Hematopoietic multipotent progenitor cell treated with erythropoietin and hydrocortisone succinate and interleukin-3 and kit ligand, for 6 days (in vitro differentiated cells): ENCODE data around the gene SUCLG2.

Source experiments
- DNase-seq: peaks from one replicate; pipeline ENCODE4 v3.0.0-alpha.2; 2015

SUCLG2 gene

DNA sequence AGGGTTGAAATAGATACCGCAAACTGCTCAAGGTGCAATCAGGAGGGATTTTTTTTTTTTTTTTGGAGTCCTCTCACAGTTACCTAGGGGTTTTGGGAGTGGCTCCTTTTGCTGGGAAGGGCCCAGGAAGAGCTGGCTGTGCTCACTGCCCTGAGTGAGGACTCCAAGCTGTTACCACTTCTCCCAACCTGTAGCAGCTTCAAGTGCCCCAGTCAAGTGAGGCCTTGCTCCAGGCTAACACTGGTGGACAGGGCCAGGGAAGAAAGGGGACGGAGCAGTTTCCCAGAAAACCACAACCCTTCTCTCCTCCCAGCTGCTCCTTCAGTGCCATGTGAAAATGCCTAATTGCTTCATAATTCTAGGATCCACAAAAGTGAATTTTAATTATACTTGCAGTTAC lies 274.3 kb downstream of the SUCLG2 start:
- DNase-seq, result no peak

DNA sequence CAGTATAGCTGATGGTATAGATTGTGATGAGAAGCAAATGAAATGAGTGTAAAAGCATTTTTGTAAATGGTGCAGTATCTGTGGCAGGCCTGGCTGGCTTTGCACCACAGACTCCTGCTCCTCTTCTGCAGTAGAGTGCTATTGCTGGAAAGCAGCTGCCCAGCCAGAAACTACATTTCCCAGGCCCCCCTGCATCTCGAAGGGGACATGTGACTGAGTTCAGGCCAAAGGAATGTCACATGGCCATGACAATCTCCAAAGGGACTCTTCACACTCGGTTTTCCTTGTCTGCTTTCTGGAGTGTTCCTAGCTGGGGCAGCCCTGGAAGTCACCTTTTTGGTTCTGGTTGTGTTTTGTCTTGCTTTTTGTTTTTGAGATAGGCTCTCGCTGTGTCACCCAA lies 277.1 kb downstream of the SUCLG2 start:
- no peak for DNase-seq

DNA sequence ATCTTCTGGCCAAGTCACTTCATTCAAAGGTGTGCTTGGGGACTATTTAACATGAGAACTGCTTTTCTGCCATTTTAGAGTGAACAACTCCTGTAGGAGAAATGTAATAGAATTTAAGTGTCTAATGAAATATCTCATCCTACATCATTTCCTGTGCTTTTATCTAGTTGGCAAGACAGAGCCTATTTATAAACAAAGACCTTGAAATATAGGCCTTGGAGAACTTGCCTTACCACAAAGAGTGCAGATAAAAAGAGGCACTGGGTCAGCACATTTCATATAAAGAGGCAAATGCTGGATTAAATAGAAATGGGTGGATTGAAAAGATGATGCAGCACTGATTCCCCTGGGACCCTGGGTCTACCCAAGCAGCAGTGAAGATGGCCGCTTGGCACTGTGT lies 278.0 kb downstream of the SUCLG2 start:
- DNase-seq, result no peak

DNA sequence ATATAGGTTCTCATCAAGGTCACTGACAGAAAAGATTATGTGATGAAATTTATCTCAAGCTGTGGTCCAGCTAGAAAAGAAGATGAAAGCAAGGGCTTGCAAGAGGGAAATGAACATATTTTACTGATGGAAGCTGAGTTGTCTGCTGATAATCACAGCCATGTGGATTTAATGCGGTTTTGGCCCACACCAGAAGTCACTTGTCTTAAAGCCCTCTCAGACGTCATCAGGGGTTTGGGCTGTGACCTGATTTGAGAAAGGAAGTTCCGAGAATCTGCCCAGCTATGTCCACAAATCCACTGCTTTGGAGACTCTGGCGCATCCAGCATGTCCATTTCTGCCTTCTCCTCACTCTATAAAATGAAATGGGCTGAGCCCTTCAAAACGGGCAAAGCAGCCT lies 278.4 kb downstream of the SUCLG2 start:
- DNase-seq, result no peak

GRCh38 chr3:67362686-67363085 lies 291.7 kb downstream of the SUCLG2 start:
- DNase-seq, result peak; percentile 32

- no peak for DNase-seq
These were observed 292.6 kb downstream of the SUCLG2 start for GRCh38 chr3:67361770-67362169.

GRCh38 chr3:67361323-67361722 lies 293.1 kb downstream of the SUCLG2 start:
- DNase-seq, result no peak

GRCh38 chr3:67357610-67358458 lies 296.6 kb downstream of the SUCLG2 start:
- peak; percentile 26 for DNase-seq

DNA sequence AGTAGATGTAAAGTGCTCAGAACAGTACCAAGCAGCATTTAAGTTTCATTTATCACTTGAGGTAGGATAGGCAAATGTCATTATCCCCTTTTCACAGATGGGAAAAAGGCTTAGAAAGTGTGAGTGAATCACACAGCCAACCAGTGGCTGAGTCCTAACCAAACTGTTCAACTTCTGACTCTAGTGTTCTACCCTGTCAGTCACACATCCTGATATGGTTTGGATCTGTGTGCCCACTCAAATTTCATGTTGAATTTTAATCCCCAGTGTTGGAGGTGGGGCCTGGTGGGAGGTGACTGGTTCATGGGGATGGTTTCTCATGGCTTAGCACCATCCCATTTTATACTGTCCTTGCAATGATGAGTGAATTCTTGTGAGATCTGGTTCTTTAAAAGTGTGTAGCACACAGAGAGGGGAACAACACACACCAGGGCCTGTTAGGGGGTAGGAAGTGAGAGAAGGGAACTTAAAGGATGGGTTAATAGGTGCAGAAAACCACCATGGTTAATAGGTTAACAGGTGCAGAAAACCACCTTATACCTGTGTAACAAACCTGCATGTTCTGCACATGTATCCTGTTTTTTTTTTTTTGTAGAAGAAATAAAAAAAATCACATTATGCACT lies 304.7 kb downstream of the SUCLG2 start:
- no peak for DNase-seq

- DNase-seq, result no peak
These were observed 308.3 kb downstream of the SUCLG2 start for GRCh38 chr3:67346081-67346480.

DNA sequence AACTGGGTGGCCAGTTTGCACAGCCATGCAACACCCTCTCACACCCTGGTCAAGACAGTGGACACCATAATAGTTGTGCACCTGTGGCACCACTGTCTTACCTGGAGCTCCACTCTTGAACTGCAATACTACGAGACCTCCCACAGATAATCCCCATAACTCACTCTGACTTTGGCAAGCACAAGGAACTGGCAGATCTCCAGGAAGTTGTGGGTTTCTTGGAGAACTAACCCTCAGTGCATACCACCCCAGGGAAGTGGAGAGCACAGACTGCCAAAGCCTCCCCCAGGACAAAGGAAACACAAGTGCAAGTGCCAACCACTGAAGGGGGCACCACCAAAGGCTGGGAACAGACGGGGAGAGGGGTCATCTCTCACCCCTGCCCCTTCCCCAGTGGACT lies 318.6 kb downstream of the SUCLG2 start:
- peak; percentile 19 for DNase-seq

DNA sequence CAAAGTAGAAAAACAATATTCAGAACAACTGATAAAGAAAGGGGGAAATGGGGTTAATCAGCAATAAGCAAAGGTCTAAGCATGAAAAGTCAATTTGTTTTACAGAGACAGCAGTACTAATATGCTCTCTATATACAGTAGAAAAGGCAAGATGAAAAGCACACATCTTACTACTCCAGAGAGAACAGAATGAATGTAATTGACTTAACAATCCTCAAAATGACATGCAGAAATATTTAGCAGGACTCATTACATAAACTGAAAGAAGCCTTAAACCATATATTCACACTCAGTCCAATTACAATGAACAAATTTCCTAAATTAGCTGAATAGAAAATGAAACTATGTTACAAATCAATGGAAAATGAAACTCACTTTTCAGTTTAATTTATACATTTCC lies 319.8 kb downstream of the SUCLG2 start:
- DNase-seq, result no peak

DNA sequence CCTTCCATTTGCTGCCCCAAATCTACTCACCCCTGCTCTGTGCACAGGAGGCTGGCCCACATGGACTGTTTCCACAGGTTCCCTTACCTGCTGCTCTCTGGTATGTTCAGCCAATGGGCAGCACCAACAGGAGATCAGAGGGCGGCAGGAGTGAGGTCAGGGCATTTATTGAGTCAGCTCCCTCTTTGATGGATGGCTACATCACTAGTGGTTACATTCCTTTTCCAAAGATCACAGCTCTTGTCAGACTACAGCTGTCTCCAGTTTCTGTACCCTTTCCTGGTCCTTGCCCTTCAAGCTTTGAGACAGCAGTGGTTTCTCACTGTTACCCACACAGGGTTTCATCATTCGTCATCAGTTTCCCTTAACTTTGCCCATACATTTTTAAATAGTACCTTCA lies 325.1 kb downstream of the SUCLG2 start:
- DNase-seq, result no peak

GRCh38 chr3:67327582-67327981 lies 326.8 kb downstream of the SUCLG2 start:
- DNase-seq, result no peak

DNA sequence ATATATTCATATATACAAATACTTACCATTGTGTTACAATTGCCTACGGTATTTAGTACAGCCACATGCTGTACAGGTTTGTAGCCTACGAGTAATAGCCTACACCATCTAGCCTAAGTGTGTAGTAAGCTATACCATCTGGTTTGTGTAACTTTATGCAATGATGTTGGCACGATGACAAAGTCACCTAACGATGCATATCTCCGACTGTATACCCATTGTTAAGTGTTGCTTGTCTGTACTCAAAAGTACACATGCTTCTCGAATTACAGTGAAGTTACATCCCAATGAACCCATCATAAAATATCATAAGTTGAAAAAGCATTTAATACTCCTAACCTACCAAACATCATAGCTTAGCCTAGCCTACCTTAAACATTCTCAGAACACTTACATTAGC lies 329.2 kb downstream of the SUCLG2 start:
- no peak for DNase-seq
